A673 (cell line): ENCODE results near the gene KIF22.

Source experiments
- EZH2 ChIP-seq: fragments of 200-600 bp; sonication (generic); IDR thresholded peaks from 2 replicates; pipeline ENCODE4 v1.6.1; 2017; ENCODE audit warnings: borderline replicate concordance, low read depth, mild to moderate bottlenecking, mixed read lengths, antibody characterized with exemption, low read length; ENCODE audit not compliant: poor library complexity, severe bottlenecking
- TF ChIP-seq, protein P1 (sequence below): fragments of 300-800, 200-600 bp; sonication (generic); conservative IDR thresholded peaks from 2 replicates; pipeline ENCODE4 v1.5.1; 2017; ENCODE audit warnings: low read depth, mild to moderate bottlenecking, antibody characterized with exemption, low read length, moderate library complexity, mixed read lengths

DNA sequence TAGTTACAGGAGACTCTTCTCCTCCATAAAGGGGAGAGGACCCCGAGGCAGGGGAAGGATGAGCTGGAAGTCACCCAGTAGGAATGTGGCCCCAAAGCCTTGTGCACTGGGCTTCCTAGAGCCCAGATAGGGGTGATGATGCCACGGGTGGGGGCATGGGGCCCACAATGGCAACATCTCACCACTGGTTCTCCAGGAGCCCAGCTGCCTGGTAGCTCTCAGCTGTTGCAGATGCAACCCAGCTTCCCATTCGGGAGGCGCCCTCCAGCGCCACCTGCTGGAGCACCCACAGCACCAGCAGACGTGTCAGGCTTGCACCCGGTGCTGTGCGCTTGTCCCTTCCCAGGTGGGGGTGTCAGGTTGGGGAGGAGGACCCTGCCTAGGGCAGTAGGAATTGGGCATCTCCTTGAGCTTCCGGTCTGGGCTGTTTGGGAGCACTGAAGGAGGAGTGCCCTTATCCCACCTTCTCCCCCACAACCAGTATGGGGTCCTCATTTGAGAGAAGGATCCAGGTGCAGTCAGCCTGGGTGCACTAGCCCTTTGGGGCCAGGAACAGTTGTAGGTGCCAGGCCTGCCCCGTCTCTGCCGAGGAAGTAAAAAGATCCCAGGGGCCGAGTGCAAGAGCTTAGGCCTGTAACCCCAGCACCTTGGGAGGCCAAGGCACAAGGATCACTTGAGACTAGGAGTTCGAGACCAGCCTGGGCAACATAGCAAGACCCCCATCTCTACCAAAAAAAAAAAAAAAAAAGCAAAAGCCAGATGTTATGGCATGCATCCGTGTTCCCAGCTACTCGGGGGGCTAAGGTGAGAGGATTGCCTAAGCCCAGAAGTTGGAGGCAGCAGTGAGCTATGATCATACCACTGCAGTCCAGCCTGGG is 58.1 kb downstream of the KIF22 start:
- TF ChIP-seq, protein P1, sequence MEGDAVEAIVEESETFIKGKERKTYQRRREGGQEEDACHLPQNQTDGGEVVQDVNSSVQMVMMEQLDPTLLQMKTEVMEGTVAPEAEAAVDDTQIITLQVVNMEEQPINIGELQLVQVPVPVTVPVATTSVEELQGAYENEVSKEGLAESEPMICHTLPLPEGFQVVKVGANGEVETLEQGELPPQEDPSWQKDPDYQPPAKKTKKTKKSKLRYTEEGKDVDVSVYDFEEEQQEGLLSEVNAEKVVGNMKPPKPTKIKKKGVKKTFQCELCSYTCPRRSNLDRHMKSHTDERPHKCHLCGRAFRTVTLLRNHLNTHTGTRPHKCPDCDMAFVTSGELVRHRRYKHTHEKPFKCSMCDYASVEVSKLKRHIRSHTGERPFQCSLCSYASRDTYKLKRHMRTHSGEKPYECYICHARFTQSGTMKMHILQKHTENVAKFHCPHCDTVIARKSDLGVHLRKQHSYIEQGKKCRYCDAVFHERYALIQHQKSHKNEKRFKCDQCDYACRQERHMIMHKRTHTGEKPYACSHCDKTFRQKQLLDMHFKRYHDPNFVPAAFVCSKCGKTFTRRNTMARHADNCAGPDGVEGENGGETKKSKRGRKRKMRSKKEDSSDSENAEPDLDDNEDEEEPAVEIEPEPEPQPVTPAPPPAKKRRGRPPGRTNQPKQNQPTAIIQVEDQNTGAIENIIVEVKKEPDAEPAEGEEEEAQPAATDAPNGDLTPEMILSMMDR = peak; percentile 96
- no peak for TF ChIP-seq EZH2
